WTC11 (cell line): Measurements from ENCODE around the gene IFNA1.

Experiments
- ETV6 ChIP-seq: sonication (generic); formaldehyde crosslinking; IDR thresholded peaks from 2 replicates; pipeline ENCODE4 v1.8.1; 2022; ENCODE audit warnings: mild to moderate bottlenecking, missing genetic modification reagents
- NFE2L1 ChIP-seq: sonication (generic); formaldehyde crosslinking; IDR thresholded peaks from 2 replicates; pipeline ENCODE4 v1.8.1; 2023; ENCODE audit warnings: missing genetic modification reagents
- NR2C2 ChIP-seq: sonication (generic); formaldehyde crosslinking; IDR thresholded peaks from 2 replicates; pipeline ENCODE4 v1.8.0; 2022; ENCODE audit warnings: mild to moderate bottlenecking, missing genetic modification reagents
- NR3C1 ChIP-seq: sonication (generic); formaldehyde crosslinking; conservative IDR thresholded peaks from 2 replicates; pipeline ENCODE4 v1.8.1; 2023; ENCODE audit warnings: low read depth, mild to moderate bottlenecking, missing genetic modification reagents
- OVOL2 ChIP-seq: fragments of 250-450 bp; sonication (Bioruptor Pico); IDR thresholded peaks from 2 replicates; pipeline ENCODE4 v1.9.0; 2021; ENCODE audit warnings: mild to moderate bottlenecking, borderline replicate concordance
- PRRX2 ChIP-seq: fragments of 250-450 bp; sonication (Bioruptor Pico); IDR thresholded peaks from 2 replicates; pipeline ENCODE4 v1.8.0; 2021; ENCODE audit warnings: mild to moderate bottlenecking
- SP1 ChIP-seq: sonication (generic); formaldehyde crosslinking; conservative IDR thresholded peaks from 2 replicates; pipeline ENCODE4 v1.8.1; 2022; ENCODE audit warnings: missing genetic modification reagents
- ZNF121 ChIP-seq: sonication (generic); formaldehyde crosslinking; IDR thresholded peaks from 2 replicates; pipeline ENCODE4 v1.8.0; 2023; ENCODE audit warnings: missing genetic modification reagents
- ZNF317 ChIP-seq: sonication (generic); formaldehyde crosslinking; IDR thresholded peaks from 2 replicates; pipeline ENCODE4 v1.8.1; 2023; ENCODE audit warnings: low read depth, mild to moderate bottlenecking, moderate library complexity, missing genetic modification reagents, borderline replicate concordance
- TF ChIP-seq, protein P1 (sequence below): fragments of 200-600 bp; IDR thresholded peaks from 2 replicates; pipeline ENCODE4 v1.8.0; 2022; ENCODE audit warnings: antibody characterized with exemption
- TF ChIP-seq, protein P2 (sequence below): sonication (generic); formaldehyde crosslinking; IDR thresholded peaks from 2 replicates; pipeline ENCODE4 v1.8.1; 2023; ENCODE audit warnings: mild to moderate bottlenecking, missing genetic modification reagents, moderate library complexity
- TF ChIP-seq, protein P3 (sequence below): sonication (generic); formaldehyde crosslinking; IDR thresholded peaks from 2 replicates; pipeline ENCODE4 v1.8.1; 2022; ENCODE audit warnings: low read depth, missing genetic modification reagents, borderline replicate concordance

DNA sequence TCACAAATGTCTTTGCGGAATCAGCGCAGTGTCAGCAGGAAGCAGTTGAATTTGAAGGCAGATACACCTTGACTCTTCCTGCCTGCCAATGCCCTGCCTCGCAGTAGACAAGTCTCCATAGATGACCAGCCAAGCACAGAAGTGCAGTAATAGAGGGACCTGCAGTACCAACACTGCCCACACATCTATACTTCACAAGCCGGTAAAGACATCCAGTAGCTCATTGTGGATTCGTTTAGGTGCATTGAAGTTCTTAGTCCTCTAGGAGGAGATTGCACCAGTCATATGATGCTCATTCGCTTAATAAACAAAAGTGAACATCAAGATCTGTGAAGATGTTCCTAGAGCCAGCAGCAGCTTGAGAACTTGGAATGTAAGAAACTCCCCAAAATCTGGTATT is 48.0 kb upstream of the IFNA1 start:
- TF ChIP-seq, protein P1, sequence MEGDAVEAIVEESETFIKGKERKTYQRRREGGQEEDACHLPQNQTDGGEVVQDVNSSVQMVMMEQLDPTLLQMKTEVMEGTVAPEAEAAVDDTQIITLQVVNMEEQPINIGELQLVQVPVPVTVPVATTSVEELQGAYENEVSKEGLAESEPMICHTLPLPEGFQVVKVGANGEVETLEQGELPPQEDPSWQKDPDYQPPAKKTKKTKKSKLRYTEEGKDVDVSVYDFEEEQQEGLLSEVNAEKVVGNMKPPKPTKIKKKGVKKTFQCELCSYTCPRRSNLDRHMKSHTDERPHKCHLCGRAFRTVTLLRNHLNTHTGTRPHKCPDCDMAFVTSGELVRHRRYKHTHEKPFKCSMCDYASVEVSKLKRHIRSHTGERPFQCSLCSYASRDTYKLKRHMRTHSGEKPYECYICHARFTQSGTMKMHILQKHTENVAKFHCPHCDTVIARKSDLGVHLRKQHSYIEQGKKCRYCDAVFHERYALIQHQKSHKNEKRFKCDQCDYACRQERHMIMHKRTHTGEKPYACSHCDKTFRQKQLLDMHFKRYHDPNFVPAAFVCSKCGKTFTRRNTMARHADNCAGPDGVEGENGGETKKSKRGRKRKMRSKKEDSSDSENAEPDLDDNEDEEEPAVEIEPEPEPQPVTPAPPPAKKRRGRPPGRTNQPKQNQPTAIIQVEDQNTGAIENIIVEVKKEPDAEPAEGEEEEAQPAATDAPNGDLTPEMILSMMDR, result no peak
- TF ChIP-seq NR2C2 (no peak), OVOL2 (no peak), ZNF121 (CRISPR knock-in tag) (no peak), SP1 (CRISPR knock-in tag) (no peak), NFE2L1 (CRISPR knock-in tag) (no peak), ETV6 (CRISPR knock-in tag) (no peak), NR3C1 (CRISPR knock-in tag) (no peak), ZNF317 (CRISPR knock-in tag) (no peak), PRRX2 (CRISPR knock-in tag) (no peak)
- TF ChIP-seq, protein P2, sequence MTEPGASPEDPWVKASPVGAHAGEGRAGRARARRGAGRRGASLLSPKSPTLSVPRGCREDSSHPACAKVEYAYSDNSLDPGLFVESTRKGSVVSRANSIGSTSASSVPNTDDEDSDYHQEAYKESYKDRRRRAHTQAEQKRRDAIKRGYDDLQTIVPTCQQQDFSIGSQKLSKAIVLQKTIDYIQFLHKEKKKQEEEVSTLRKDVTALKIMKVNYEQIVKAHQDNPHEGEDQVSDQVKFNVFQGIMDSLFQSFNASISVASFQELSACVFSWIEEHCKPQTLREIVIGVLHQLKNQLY (CRISPR knock-in tag), result no peak
- TF ChIP-seq, protein P3, sequence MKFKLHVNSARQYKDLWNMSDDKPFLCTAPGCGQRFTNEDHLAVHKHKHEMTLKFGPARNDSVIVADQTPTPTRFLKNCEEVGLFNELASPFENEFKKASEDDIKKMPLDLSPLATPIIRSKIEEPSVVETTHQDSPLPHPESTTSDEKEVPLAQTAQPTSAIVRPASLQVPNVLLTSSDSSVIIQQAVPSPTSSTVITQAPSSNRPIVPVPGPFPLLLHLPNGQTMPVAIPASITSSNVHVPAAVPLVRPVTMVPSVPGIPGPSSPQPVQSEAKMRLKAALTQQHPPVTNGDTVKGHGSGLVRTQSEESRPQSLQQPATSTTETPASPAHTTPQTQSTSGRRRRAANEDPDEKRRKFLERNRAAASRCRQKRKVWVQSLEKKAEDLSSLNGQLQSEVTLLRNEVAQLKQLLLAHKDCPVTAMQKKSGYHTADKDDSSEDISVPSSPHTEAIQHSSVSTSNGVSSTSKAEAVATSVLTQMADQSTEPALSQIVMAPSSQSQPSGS, result no peak
